Right lobe of liver (tissue), 6 donors: Measurements from ENCODE around the gene SLC45A1. TPM values are rescaled to one million over a fixed set of nuclear protein-coding genes. Genes with fewer than 3 reads are reported as not detected.
A peak's percentile ranks its signal among the peaks of the same experiment; 100 is the strongest.

ENCODE experiments used
- ATAC-seq, 4 donors: fragments of 200-7000 bp; cut with Tn5 transposase; one replicate each; pipeline ENCODE4 v1.9.1; 2020; ENCODE audit warnings: mild to moderate bottlenecking in 4 of 4, moderate library complexity in 4 of 4
- DNase-seq, 3 donors: peaks; one replicate each; pipeline ENCODE4 v3.0.0-alpha.2; 2020
- H3K27ac ChIP-seq, 3 donors: fragments of 200-600 bp; one replicate each; pipeline ENCODE4 v1.8.0; 2022
- H3K27me3 ChIP-seq, 2 donors: fragments of 200-600 bp; one replicate each; pipeline ENCODE4 v1.8.0; 2022
- H3K36me3 ChIP-seq, 4 donors: fragments of 200-600 bp; sonication (generic) in 1 of 4; one replicate each; pipeline versions ENCODE4 v1.5.1 to v1.8.0; 2017 to 2022; ENCODE audit warnings: control low read depth in 1 of 4
- H3K4me1 ChIP-seq, 4 donors: fragments of 200-600 bp; sonication (generic) in 1 of 4; one replicate each; pipeline versions ENCODE4 v1.5.1 to v1.8.0; 2017 to 2022; ENCODE audit warnings: control low read depth in 1 of 4
- H3K4me3 ChIP-seq, 3 donors: fragments of 200-600 bp; one replicate each; pipeline ENCODE4 v1.8.0; 2022
- H3K9me3 ChIP-seq, 4 donors: fragments of 200-600 bp; sonication (generic) in 1 of 4; one replicate each; pipeline versions ENCODE4 v1.5.1 to v1.8.0; 2017 to 2022; ENCODE audit warnings: control low read depth in 1 of 4
- CTCF ChIP-seq, 4 donors: fragments of 200-600 bp in 3 of 4; fragments of 450-650 bp in 1 of 4; IDR thresholded peaks; one replicate each; pipeline versions ENCODE4 v1.5.1 to v1.8.0; 2016 to 2022; ENCODE audit warnings: antibody characterized with exemption in 4 of 4, mild to moderate bottlenecking in 2 of 4
- POLR2A ChIP-seq: fragments of 450-650 bp; IDR thresholded peaks from one replicate; pipeline ENCODE4 v1.6.1; 2017; ENCODE audit warnings: antibody characterized with exemption, mild to moderate bottlenecking
- WGBS: methylation state at CpG from one replicate; pipeline ENCODE4 v1.1.6; 2018; ENCODE audit warnings: low coverage, low lambda C conversion rate; ENCODE audit not compliant: insufficient coverage; ENCODE audit errors: missing lambda C conversion rate; 5-methylcytosine and 5-hydroxymethylcytosine counted together
- intact Hi-C, 2 donors: fragments of 100-400 bp; cut with DNase I; formaldehyde crosslinking; loops; one replicate each; pipeline versions ENCODE4 v1.11.2 to v1.14.1; 2022
- total RNA-seq, 6 experiments: library from RNA; depleted of rRNA in 2 of 6; stranded (reverse); fragments of >200 nt in 2 of 6; fragmentation: NEBNext Ultra II Directional in 3 of 6; extraction: Animal tissue kit (Norgen Biotek cat#: 25700) in 3 of 6; gene quantifications; one replicate each; pipeline versions ENCODE4 v1.1.0 to v1.2.4, GENCODE V29; 2016 to 2023
- donor health status: DM: no; HTN: yes; CAD: no.
- donor health status: DM: no; HTN: no; CAD: no.
- donor health status: DM: no; HTN: no; CAD: no.
- donor health status: DM: no; HTN: yes; CAD: no.
- donor health status: DM: no; HTN: yes; CAD: no.

Gene SLC45A1
- total RNA-seq, 6 experiments from 2014 or later: 0.13 to 0.53 (median 0.25) TPM; not detected in 1

- TF ChIP-seq CTCF (IDR thresholded peaks at IDR 0.05): no peak
- no peak for TF ChIP-seq POLR2A
- H3K36me3 ChIP-seq: peaks cover 0 to 34% (median 12%) of the 10 kb centered on the region in 4 donors
- ATAC-seq: no peak
- intact Hi-C loops: no loop called here
- no peaks in the 10 kb centered on the region for H3K9me3 ChIP-seq
- peak overlapping the region in 1 of 3 donors; percentile 40 for H3K27ac ChIP-seq
- no peak overlapping the region for H3K4me3 ChIP-seq
- peaks cover 0 to 69% (median 38%) of the 10 kb centered on the region in 4 donors for H3K4me1 ChIP-seq
- no peak for DNase-seq
- no peaks in the 10 kb centered on the region for H3K27me3 ChIP-seq
- 60% methylated on average over 3 of the region's 8 CpGs for WGBS
These were observed 49.8 kb downstream of the SLC45A1 start for GRCh38 chr1:8367571-8368194.

- Histone ChIP-seq H3K4me1 (peaks cover 4 to 74% (median 40%) of the 10 kb centered on the region in 4 donors), H3K4me3 (no peak overlapping the region), H3K9me3 (no peaks in the 10 kb centered on the region), H3K36me3 (peaks cover 0 to 20% (median 5%) of the 10 kb centered on the region in 4 donors), H3K27ac (peak overlapping the region in 1 of 3 donors; percentile 60), H3K27me3 (no peaks in the 10 kb centered on the region)
- WGBS: 44% methylated on average over 5 of the region's 5 CpGs
- intact Hi-C loops: no loop called here
- DNase-seq (no peak), ATAC-seq (no peak)
- TF ChIP-seq POLR2A (no peak), CTCF (IDR thresholded peaks at IDR 0.05) (no peak)
These were observed 51.2 kb downstream of the SLC45A1 start for GRCh38 chr1:8368956-8369639.

GRCh38 chr1:8370046-8370881 lies 52.4 kb downstream of the SLC45A1 start:
- peak; percentile 34 for TF ChIP-seq POLR2A
- no peak for TF ChIP-seq CTCF (IDR thresholded peaks at IDR 0.05)
- H3K4me1 ChIP-seq: peaks cover 4 to 74% (median 39%) of the 10 kb centered on the region in 4 donors
- DNase-seq (peak in 1 of 3 donors; percentile 29), ATAC-seq (peak; percentile 55 to 71 (median 62))
- no peaks in the 10 kb centered on the region for H3K9me3 ChIP-seq
- no peak overlapping the region for H3K4me3 ChIP-seq
- WGBS: 49% methylated on average over 12 of the region's 14 CpGs
- intact Hi-C loops: no loop called here
- H3K36me3 ChIP-seq: peaks cover 0 to 10% (median 1%) of the 10 kb centered on the region in 4 donors
- no peaks in the 10 kb centered on the region for H3K27me3 ChIP-seq
- H3K27ac ChIP-seq: peak overlapping the region; percentile 44 to 60 (median 56)

GRCh38 chr1:8370905-8371315 lies 53.0 kb downstream of the SLC45A1 start:
- no peak for DNase-seq
- TF ChIP-seq POLR2A (no peak), CTCF (IDR thresholded peaks at IDR 0.05) (no peak)

More at GRCh38 chr1:8370905-8371315, 53.0 kb downstream of the SLC45A1 start:
- Histone ChIP-seq H3K36me3 (peaks cover 0 to 6% (median 1%) of the 10 kb centered on the region in 4 donors), H3K4me3 (no peak overlapping the region), H3K9me3 (no peaks in the 10 kb centered on the region), H3K27ac (peak overlapping the region; percentile 44 to 60 (median 56)), H3K4me1 (peaks cover 4 to 72% (median 39%) of the 10 kb centered on the region in 4 donors), H3K27me3 (no peaks in the 10 kb centered on the region)
- peak; percentile 25 to 44 (median 40) for ATAC-seq
- 9% methylated on average over 5 of the region's 5 CpGs for WGBS
- intact Hi-C loops: no loop called here
